Measurements from ENCODE around the gene CCDC33.

CCDC33 gene

GRCh38 chr15:74291101-74292071 lies 55.3 kb downstream of the CCDC33 start:
- DNase-seq: peak; percentile 88

- no peak for DNase-seq
Observed at GRCh38 chr15:74293021-74293810, 57.1 kb downstream of the CCDC33 start.

GRCh38 chr15:74294010-74294409 lies 57.9 kb downstream of the CCDC33 start:
- DNase-seq: no peak

- DNase-seq: no peak
Observed at GRCh38 chr15:74295800-74296199, 59.7 kb downstream of the CCDC33 start.

- DNase-seq: no peak
Observed at GRCh38 chr15:74297887-74298286, 61.8 kb downstream of the CCDC33 start.

- no peak for DNase-seq
Observed at GRCh38 chr15:74300057-74300795, 64.1 kb downstream of the CCDC33 start.

GRCh38 chr15:74301583-74302361 lies 65.6 kb downstream of the CCDC33 start:
- no peak for DNase-seq

GRCh38 chr15:74302821-74303359 lies 66.8 kb downstream of the CCDC33 start:
- no peak for DNase-seq

GRCh38 chr15:74303741-74304309 lies 67.7 kb downstream of the CCDC33 start:
- no peak for DNase-seq

- DNase-seq: no peak
Observed at GRCh38 chr15:74304431-74304830, 68.3 kb downstream of the CCDC33 start.

GRCh38 chr15:74305687-74306086 lies 69.6 kb downstream of the CCDC33 start:
- DNase-seq: no peak

GRCh38 chr15:74306781-74307217 lies 70.7 kb downstream of the CCDC33 start:
- DNase-seq: no peak

- peak; percentile 65 for DNase-seq
Observed at GRCh38 chr15:74307827-74308811, 72.0 kb downstream of the CCDC33 start.

- no peak for DNase-seq
Observed at GRCh38 chr15:74311734-74312444, 75.8 kb downstream of the CCDC33 start.

GRCh38 chr15:74312445-74313007 lies 76.4 kb downstream of the CCDC33 start:
- no peak for DNase-seq

GRCh38 chr15:74313889-74314288 lies 77.8 kb downstream of the CCDC33 start:
- DNase-seq: no peak

GRCh38 chr15:74314795-74315438 lies 78.8 kb downstream of the CCDC33 start:
- DNase-seq: no peak

- no peak for DNase-seq
Observed at GRCh38 chr15:74315626-74316025, 79.5 kb downstream of the CCDC33 start.

GRCh38 chr15:74316141-74316540 lies 80.0 kb downstream of the CCDC33 start:
- DNase-seq: no peak

All from right hindlimb (tissue), 1 donor.